NCI-H2081 treated with DMSO at 0.1 percent for 48 hours (cell line): Measurements from ENCODE around the gene MAB21L2.

Experiments used
- DNase-seq: peaks from one replicate; lab custom pipeline; 2025; lab: John Stamatoyannopoulos, UW

Gene MAB21L2

DNA sequence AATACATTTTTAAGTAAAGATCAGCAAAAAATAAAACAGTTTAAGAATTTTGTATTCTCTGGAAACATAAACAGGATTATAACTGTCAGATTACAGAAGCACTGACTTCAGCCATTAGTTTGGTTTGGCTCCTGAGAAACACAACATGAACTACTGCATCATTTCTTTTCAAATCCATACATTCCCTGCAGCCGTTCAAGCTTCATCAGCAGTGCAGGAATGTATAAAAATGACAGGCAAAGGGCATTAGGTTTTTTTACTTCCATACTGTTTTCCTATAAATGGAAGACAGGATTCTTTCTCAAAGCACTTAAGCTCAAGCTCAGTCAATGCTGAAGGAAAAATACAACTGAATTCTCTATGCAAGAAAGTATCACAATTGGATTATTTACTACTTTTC is 4.2 kb upstream of the MAB21L2 start:
- no peak for DNase-seq

DNA sequence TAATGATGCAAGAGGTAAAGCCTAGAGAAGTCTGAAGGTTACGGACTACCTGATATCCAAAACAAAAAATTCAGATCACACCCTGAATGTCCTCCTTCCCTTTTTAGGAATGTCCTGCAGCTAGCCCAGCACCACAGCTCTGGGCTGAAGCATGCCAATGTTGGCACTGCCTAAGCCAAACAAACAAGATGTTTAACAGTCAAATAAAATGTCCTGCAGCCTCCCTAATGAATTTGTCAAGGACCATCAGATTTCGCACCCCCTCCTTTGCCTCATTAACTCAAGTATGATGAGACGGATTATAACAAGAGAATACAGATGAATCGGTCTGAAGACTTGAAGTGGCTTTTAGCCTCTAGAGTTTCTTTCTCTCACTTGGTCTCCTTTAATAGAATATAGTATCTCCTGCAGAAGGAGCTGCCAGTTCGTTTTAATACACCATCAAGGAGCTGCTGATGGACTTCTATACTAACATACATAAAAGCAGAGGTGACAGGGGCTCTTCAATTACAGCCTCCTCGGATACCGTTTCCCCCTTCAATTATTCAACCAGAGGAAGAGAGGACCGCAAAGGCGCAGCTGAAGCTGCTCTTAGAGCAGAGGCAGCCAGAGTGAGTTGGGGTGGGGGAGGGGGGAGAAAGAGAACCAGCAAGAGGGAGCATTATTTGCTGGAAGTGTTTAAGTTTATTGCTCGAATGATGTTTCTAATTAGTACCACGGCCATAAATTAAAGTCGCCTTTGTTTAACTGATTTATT is 3.0 kb upstream of the MAB21L2 start:
- no peak for DNase-seq

DNA sequence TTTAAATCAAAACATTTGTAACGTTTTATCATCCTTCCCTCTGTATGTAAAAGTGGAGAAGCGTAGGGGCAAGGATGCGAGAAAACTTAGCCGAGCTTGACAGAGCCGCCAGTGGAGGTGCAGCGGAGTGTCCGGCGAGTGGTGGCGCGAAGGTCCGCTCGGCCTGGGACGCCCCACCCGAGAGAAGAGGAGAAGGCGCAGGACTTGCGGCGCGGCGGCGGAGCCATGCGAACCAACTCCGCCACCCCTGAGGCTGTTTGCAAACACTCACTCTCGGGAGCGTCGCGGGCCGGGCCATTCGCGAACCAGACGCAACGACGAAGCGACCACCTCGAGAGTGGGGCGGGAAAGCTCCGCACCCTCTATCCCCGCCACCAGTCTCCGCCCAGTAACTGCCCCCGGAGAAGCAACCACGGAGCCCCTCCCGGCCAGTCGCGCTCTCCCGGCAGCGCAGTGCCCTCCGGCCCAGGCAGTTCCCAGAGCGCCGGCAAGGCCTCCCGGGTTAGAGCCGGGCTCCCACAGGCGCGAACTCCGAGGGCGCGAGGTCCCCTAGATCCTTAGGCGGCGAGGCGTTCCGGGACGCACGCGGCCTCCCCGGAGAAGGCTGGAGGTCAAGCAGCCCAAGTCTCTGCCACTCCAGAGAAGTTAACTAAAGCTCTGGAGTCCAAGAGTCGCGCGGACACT is 2.3 kb upstream of the MAB21L2 start:
- no peak for DNase-seq

DNA sequence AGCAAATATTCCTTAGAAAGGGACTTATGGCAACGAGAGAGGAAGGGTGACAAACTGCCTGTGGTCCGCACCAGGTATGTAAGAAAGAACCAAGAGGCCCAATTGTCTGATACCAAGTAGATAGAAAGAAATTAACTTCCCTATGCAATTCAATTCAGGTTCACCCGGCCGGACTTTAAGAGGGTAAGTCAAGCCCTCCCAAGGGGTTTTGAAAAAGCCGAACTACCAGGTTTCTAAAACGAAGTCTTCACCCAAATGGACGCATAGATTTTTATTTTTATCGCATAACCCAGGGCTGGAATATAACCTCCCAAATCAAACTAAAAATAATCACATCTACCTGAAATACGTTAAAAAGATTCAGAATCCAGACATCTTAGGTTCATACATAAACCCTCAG is 1.6 kb upstream of the MAB21L2 start:
- no peak for DNase-seq

DNA sequence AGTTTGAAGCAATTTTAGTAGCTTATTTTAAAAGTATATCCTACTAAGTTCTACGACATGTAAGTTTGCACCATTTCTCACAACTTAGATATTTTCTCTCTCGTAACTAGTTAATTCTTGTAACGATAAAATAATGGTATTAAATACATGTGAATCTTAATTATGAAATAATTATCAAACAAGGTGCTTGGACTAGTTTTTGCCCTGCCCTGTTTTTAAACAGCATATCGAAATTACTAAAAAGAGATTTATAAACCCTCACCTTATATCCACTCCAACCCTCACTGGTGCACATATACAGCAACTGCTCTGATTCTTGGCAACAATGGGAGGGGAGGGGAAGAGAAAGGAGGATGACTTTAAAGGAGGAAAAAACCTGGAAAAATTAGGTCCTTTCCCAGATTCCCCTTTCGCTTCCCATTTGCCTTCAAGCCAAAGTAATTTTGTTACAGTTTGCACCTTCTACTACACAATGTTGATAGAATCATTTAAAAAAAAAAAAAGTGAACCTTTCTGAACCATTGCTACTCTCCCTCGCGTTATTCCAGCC is 820 bp upstream of the MAB21L2 start:
- DNase-seq, result no peak

DNA sequence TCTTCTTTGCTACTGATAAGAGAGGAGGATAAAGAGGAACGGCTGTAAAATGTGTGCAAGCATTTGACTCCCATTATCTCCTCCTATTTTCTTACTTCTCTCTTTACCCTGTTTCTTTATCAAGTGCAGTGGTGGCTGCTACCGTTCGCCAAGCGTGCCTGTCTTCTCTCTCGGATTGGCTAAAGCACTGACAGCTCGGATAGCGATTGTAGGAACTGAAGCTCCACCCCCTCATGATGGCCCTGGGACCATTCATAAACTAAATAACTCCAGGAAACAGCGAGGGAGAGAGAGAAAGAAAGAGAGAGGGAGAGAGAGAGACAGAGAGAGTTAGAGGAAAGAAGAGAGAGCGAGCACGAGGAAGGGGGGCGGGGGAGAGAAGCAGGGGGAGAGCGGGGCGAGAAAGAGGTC is 305 bp upstream of the MAB21L2 start:
- DNase-seq, result no peak

DNA sequence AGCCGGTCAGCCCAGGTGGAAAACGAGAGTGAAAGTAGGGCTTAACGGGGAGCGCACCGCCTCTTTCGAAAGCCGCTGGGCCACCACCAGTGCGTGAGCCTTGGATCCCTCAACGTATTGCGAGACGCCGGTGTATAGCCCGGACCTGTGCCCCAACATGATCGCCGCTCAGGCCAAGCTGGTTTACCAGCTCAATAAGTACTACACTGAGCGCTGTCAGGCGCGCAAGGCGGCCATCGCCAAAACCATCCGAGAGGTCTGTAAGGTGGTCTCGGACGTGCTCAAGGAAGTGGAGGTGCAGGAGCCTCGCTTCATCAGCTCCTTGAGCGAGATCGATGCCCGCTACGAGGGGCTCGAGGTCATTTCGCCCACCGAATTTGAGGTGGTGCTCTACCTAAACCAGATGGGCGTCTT is 929 bp downstream of the MAB21L2 start:
- no peak for DNase-seq

DNA sequence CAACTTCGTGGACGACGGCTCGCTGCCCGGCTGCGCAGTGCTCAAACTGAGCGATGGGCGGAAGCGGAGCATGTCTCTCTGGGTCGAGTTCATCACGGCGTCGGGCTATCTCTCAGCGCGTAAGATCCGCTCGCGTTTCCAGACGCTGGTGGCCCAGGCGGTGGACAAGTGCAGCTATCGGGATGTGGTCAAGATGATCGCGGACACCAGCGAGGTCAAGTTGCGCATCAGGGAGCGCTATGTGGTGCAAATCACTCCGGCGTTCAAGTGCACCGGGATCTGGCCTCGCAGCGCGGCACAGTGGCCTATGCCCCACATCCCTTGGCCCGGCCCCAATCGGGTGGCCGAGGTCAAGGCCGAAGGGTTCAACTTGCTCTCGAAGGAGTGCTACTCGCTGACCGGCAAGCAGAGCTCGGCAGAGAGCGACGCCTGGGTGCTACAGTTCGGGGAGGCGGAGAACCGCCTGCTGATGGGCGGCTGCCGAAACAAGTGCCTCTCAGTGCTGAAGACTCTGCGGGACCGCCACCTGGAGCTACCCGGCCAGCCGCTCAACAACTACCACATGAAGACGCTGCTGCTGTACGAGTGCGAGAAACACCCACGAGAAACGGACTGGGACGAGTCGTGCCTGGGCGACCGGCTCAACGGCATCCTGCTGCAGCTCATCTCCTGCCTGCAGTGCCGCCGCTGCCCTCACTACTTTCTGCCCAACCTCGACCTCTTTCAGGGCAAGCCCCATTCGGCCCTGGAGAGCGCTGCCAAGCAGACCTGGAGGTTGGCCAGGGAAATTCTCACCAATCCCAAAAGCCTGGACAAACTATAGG is 1.5 kb downstream of the MAB21L2 start:
- no peak for DNase-seq

DNA sequence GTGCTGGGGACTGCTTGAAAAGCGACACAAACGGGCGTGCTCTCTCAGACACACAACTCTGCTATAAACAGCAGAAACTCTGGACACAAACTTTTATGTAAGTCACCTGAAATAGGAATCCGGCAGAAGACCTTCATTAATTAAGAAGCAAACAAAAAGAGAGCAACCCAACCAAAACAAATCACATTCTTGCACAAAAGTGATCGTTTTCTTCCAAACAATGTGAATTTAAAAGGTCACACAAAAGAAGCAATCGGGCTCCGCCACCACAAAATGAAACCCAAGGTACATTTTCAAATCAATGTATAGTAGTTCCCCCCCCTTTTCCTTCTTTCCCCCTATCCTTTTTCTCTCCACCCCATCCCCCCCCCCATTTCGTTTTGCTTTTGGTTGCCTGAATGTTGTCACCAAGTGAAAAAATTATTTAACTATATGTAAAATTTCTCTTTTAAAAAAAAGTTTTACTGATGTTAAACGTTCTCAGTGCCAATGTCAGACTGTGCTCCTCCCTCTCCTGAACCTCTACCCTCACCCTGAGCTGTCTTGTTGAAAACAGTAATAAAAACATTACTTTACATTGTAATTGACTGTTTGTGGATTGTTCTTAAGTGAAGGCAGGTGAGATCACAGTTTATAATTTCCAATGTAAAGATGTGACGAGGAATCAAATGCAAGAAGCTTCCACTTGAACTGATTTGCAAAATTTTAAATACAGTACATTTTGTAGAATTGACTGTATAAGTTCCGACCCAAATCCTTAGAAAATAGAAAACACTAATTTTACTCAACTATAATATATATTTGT is 2.4 kb downstream of the MAB21L2 start:
- no peak for DNase-seq

DNA sequence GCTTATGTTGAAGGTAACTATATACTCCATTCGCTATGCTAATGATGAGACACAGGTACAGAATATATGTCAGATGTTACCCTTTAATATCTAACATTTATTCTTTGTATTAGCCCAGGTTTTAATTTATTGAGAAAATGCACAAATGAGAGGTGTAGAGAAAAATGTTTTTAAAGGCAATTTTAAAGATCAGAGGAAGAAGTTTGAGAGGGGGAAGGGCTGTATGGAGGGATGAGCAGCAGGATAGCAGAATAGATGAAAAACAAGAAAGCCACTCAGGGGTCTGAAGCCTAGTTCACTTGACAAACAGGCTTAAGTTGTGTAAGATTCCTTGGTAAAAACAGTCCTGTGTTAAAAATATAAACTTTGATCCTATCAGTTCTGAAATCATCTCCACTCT is 3.7 kb downstream of the MAB21L2 start:
- DNase-seq, result no peak

DNA sequence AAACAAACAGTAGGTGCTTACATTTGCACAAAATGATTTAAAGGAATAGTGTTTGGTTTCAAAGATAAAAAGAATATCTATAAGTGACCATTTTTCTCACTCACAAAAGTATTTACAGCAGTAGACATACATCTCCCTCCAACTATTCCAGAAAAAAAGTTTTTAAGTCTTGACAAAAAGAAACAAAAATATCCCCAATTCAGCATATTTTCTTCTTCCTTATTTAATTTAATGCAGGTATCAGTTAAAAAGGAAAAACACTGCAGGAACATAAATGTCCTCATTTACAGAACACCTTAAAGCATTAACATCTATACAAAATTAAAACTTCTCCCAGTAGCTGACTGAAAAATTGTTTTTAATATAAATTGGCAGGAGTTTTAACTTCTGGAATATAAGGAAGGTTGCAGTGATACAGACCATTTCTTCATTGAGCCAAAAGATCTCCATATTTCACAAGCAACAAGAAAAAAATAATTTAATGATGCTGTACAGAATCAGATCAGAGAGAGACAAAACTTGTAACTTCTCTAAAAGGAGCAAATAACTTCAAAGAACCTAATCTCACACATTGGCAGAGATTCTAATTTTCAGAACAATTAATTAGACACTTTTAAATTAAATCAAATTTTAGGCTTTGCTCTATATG is 4.3 kb downstream of the MAB21L2 start:
- DNase-seq, result no peak

DNA sequence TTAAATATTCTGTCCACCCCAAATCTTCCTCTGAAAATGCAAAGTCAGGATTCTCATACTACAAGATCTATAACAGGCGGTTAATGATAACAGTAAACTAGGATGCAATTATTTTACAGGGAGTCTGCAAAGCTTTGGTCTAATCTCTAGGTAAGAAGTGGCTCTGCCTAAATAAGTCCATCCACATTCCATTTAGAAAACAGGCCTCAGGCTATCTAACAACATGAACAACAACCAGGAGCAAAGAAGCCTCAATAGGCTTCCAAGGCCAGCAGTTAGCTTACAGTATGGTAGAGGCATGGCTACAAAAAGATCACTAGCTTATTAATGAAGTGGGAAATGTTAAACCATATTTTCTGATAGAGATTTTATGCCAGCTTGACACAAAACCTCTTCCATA is 6.4 kb downstream of the MAB21L2 start:
- DNase-seq, result no peak

DNA sequence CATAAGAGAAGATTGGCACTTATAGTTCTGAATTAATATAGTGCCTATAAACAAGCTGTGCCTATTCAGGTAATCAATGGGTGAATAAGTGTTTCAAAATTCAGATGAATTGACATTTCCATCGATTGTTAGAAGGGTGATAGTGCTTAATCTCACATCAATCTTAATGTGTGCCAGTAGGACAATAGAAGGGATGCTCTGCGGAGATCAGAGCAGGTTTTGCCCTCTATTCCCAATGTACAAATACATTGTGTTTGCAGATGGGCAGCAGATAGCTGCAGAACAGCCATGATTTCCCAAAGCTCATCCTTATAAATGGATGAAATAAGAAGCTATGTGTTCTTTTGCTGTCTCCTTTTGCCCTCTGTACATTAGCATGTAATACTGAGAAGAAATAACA is 7.2 kb downstream of the MAB21L2 start:
- DNase-seq, result no peak

DNA sequence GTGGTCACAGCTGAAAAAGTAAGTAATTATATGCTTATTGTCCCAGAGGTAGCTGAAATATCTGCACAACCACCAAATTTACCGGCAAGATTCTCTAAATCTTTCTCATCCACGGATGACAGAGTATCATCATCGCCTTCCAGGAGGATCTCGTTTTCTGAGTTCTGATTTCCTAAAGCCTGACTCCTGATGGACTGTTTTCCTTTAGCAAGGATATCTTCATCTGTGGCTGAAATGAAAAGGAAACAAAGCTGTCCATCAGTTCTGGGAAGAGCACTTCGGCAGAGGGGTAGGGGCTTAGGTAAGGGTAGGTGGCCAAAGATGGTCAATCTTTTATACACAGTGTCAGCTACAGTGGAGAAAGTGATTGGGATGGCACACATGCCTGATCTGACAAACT is 8.7 kb downstream of the MAB21L2 start:
- DNase-seq, result no peak

DNA sequence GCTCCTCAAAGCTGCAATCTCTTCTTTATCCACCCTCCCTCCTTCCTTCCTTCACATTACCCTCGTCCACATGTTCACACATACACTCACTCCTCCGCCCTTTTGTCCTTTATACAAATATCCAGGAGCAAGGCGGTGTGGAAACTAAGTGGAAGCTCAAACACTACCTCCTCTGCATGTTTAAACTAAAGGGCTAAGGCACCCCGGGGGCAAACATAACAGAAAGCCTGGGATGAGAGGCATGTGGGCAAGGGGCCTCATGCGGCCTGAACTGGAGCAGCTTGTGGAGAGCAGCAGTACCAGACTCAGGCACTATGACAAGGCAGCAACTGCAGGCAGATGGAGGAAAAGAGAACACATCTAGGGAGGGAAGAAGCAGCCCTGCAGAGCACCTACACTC is 9.5 kb downstream of the MAB21L2 start:
- DNase-seq, result no peak

DNA sequence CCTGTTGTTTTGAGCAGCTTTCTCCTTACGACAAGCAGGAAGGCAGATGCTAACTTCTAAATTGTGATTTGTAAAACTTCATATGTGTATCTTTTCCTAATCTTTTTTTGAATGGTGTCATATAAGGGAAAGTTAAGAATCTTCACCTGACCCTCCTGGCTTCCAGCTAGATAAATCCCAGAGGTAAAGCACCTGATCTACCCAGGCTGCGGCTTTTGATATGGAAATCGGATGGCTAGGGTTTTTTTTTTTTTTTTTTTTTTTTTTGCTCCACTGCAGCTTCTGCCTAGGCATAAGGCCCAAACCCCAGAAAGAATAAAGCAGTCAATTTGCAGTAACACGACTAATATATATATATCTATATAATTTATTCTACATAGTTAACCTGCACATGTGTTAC is 10.0 kb downstream of the MAB21L2 start:
- no peak for DNase-seq

DNA sequence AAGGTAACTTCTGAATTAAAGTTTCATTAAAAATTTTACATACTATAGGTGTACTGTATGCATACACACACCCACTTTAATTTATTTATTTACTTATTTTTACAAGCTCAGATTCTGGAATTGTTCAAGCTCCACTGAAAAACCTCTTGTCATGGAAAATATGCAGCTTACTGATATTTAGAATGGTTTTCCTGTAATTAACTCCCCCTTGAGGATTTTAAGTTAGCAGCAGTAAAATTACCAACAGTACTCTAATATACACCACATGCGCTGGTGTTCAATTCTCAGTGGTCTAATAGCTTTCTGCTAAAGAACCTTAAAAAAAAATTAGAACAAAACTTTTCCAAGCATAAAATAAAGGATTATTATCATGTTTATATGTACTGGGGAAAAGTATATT is 12.0 kb downstream of the MAB21L2 start:
- no peak for DNase-seq

DNA sequence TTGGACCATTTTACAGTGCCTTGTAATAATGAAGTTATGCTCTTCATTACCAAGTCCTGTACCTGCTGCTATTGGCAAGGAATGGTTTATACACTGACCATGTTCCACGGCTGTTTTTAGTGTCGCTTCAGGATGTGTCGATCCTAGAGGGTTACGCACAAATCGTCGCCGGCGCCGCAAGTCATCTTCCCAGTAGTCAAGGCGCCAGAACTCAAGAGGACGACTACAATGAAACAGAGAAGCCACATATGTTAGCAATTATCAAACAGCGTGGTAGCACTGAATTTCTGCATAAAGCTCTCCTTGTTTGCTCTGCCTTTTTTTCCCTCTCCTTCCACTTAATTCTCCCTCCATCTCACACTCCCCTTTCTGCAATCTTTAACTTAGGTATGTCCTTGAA is 17.0 kb downstream of the MAB21L2 start:
- no peak for DNase-seq

DNA sequence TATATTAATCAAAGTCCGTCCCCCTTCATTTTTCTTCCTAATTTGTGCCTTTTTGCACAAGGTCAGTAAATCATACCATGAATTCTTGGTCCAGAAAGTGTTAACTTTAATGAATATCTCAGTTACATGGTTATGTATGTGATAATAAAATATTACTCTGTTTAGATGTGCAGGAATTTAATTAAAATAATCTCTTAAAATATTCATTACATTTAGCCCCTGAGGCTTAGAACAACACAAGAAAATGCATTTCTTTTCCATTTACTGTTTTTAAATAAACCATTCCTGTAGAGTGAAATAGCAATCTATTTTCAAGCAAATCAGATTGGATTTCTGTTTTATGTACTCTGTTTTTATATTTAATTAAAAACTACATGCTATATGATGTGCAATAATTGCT is 17.6 kb downstream of the MAB21L2 start:
- DNase-seq, result no peak

DNA sequence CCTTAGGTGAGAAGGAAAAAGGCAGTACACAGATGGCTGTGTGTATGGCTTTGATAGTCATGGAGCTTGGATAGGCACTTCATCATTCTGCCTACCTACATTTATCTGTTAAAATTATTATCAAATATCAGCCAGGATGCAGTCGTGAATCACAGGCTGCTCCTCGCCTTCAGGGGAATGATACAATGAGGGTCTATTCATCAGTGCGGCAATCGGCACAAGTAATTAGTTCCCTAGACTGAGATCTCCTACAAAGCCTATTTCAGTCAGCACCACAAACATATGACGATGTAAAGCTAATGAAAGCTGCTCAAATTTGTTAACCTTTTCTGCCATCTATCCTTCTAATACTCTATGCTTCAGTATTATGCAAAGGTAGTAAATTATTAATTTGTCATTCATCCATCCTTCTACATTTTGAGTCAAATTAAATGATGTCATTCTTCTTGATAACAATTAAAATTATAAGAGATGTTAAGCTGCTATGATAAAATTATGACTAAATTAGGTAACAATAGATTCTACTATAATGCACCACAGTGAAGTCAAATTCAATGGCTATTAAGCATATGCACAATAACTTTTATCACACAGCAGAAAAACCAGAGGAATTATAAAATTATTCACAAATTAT is 19.0 kb downstream of the MAB21L2 start:
- no peak for DNase-seq

DNA sequence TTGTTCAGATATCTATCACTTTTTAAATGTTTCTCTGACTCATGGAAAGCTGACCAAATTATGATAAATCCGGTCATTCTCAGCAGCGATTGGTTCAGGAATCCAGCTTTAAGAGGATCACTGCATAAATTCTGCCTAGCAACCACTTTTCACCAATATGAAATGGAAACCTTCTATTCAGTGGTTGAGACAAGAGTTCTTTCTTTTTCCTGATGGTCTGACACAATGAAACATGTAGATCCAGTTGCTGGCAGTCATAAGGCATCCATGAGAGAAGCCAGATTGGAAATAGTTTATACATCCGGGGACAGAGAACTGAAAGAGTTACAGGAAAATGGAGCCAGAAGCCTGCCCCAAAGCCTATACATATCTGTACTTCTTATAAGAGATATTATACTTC is 27.2 kb downstream of the MAB21L2 start:
- no peak for DNase-seq
